Epithelial cell of esophagus (primary cell): ENCODE measurements around the gene CXorf58.
"Not testable (repeated sequence)": the region's sequence is repeated elsewhere in the genome, so short reads cannot be mapped to it uniquely, and the experiment has no call there.

Experiments used
- DNase-seq: peaks from one replicate; pipeline ENCODE4 v3.0.0; 2010; ENCODE audit warnings: low read depth
- H3K4me3 ChIP-seq: 2 replicates; pipeline ENCODE4 v1.5.1; 2011; ENCODE audit warnings: mild to moderate bottlenecking, low read length, control low read depth
- CTCF ChIP-seq: IDR thresholded peaks from 2 replicates; pipeline ENCODE4 v1.5.1; 2011; ENCODE audit warnings: low read depth, mild to moderate bottlenecking, low read length, control low read depth, inconsistent platforms; ENCODE audit not compliant: insufficient read depth; ENCODE audit errors: missing control alignments

CXorf58 gene

DNA sequence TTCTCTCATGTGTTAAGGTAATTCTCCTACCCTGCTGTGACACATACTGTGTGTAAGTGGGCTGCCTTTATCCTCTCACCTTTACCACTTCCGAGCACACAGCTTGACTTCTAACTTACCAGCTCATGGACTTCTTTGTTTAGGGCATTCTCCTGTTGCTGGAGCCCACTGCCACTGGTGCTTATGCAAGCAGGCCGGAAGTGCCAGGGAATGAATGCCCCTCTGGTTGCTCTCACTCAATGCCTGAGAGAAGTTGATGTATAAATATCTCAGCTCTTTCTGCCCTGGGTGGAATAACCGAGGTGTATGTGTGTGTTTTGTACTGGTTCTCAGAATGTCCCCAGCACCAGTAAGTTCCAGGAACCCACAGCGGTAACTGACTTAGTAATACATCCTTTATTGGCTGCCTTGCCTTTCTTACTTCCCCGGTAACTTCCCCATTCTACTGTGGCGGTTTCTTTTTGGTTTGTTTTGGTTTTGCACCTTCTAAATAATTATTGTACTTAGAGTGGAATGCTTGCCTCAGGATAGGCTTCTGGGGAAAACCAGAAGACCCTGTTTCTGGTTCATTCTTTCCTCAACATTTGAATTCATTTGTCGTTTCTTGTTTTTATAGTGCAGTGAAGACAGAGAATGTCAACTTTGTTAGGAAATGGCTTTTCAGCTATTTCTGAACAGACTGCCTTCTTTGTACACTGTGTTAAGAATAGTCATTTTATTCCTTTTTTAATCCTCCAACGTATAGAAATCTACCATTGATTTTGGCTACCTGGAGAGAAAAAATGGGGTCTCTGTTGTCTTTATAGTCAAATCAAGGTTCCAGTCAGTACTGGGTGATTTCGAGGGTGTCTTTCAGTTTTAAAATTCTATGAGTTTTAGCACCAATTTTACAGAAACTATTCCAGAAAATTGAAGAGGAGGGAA lies 45.4 kb downstream of the CXorf58 start:
- H3K4me3 ChIP-seq: no peak overlapping the region
- no peak for TF ChIP-seq CTCF
- DNase-seq: no peak

GRCh38 chrX:23953908-23954269 lies 46.1 kb downstream of the CXorf58 start:
- TF ChIP-seq CTCF: no peak
- DNase-seq: no peak
- H3K4me3 ChIP-seq: no peak overlapping the region

GRCh38 chrX:23954396-23954795 lies 46.6 kb downstream of the CXorf58 start:
- TF ChIP-seq CTCF: no peak
- no peak for DNase-seq
- no peak overlapping the region for H3K4me3 ChIP-seq

DNA sequence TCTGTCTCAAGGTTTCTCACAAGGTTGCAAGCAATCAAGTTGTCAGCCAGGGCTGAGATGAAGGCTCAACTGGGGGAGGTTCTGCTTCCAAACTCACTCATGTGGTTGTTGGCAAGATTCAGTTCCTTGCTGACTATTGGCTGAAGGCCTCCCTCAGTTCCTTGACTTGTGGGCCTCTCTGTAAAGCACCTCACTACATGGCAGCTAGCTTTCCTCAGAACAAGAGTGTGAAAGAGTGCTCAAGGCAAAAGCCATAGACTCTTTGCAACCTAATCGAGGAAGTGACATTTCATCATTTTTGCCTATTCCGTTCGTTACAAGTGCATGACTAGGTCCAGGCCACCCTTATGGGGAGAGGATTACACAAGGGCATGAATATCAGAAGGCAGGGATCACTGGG lies 52.0 kb downstream of the CXorf58 start:
- no peak for TF ChIP-seq CTCF
- H3K4me3 ChIP-seq: no peak overlapping the region
- DNase-seq: no peak

DNA sequence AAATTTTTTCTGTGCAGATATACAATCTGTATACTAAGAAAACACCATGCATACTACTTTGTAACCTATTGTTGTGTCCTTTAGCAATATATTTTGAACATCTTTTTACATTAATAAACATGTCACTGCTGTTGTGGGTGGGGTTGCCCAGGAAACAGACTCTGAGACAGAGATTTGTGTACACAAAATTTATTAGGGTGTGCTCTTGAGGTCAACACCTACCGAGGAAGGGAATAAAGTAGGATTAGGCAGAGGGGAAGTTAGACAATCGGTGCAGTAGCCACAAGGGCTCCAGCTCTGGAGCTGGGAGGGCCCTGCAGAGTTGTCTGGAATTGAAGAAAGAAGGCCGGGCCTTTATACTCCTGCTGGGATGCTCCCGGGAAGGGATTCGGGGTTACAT lies 56.4 kb downstream of the CXorf58 start:
- DNase-seq: no peak
- H3K4me3 ChIP-seq: no peak overlapping the region
- no peak for TF ChIP-seq CTCF

DNA sequence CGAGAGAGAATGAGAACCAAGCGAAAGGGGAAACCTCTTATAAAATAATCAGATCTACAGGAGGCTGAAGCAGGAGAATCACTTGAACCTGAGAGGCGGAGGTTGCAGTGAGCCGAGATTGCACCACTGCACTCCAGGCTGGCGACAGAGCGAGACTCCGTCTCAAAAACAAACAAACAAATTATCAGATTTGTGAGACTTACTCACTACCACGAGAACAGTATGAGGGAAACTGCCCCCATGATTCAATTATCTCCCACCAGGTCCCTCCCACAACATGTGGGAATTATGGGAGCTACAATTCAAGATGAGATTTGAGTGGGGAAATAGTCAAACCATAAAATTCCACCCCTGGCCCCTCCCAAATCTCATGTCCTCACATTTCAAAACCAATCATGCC lies 57.8 kb downstream of the CXorf58 start:
- H3K4me3 ChIP-seq, DNase-seq: not testable (repeated sequence)

DNA sequence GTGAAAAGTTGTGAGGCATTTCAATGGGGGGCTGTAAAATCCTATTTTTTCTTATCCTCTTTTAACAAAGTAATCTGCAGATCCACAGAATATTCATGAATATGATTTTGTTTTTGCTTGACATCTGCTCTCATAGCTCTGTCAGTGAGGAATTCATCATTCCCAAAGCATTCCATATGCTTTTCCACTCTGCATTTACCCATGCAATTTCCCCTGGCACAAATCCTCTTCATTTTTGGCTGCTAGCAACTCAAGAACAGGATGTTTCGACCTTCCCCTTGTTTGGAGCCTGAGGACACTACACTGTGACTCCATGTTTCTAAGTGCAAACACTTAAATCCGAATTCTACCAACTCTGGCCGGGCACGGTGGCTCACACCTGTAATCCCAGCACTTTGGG lies 70.7 kb downstream of the CXorf58 start:
- TF ChIP-seq CTCF: no peak
- no peak for DNase-seq
- no peak overlapping the region for H3K4me3 ChIP-seq
